ENCODE results near the gene AKT1. TPM values are rescaled to one million over a fixed set of nuclear protein-coding genes. Genes with fewer than 3 reads are reported as not detected.
"Not testable (repeated sequence)": the region's sequence is repeated elsewhere in the genome, so short reads cannot be mapped to it uniquely, and the experiment has no call there.

Gene AKT1
- total RNA-seq, 3 donors from 2014 or later, result 107 to 124 (median 116) TPM

DNA sequence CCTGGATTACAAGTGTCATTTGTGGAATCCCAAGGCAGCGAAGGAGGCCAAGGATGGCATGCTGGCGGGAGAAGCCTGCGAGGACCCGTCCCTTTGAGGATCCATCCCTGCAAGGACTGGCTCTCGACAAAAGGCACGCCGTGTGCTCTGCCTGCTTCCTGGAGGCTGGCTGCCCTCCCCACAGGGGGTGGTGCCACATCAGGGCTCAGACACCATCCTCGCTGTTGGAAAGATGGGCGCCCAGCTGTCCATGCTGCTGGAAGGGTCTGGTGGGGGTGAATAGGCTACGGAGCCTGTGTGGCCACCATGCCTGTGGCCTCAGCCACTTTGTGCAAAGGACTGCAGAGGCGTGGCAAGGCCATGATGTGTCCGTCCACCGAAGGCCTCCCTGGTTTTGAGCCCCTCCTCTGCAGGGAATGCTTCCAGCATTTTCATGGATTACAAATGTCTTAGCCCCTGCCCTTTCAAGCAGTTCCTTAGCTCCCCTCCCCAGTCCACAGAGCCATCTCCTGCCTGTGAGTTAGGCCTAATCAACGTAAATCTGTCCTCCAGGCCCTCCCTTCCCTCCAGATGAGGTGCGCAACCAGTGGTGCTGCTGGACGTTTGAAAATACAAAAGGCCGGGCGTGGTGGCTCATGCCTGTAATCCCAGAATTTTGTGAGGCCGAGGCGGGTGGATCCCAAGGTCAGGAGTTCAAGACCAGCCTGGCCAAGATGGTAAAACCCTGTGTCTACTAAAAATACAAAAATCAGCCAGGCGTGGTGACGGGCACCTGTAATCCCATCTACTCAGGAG lies 27.5 kb upstream of the AKT1 start:
- ATAC-seq (no peak), DNase-seq (no peak)
- Mint-ChIP-seq H3K9me3 (peaks cover 6% of the 10 kb centered on the region), H3K27me3 (ENCODE audit: low read depth) (peaks cover 6% of the 10 kb centered on the region), H3K4me1 (ENCODE audit: low read depth) (peaks cover 14% of the 10 kb centered on the region), H3K4me3 (no peak overlapping the region), H3K36me3 (ENCODE audit: insufficient read depth) (peaks cover 4% of the 10 kb centered on the region)

DNA sequence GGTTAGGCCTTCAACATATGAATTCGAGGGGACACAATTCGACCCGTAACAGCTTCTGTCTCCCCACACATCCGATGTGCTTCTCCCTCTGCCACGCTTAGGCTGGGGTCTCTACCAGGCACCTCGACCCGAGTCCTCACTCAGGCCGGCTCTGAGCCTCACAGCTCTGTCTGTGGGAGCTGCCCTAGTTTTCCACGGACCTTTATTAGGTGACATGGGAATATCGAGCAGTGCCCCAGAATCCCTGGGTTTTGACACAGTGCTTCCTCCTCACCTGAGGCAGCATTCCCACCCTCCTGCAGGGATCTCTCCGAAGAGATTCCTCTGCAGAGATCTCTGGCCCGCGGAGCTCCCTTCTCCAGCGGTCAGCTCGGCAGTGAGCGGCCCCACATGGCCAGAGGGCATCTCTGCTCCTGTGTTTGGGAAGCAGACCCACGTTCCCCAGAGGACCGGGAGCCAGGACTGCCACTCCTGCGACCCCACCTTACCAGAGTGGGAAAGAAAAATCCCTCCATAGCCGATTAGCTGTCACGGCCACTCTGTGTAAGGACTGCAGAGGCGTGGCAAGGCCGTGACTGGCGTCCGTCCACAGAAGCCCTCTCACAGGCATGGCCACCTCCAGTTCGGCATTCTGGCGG lies 26.5 kb upstream of the AKT1 start:
- H3K36me3 Mint-ChIP-seq (ENCODE audit: insufficient read depth), result peaks cover 4% of the 10 kb centered on the region
- peaks cover 7% of the 10 kb centered on the region for H3K4me1 Mint-ChIP-seq (ENCODE audit: low read depth)
- H3K27me3 Mint-ChIP-seq (ENCODE audit: low read depth), result peaks cover 6% of the 10 kb centered on the region
- DNase-seq (no peak), ATAC-seq (no peak)
- peaks cover 6% of the 10 kb centered on the region for H3K9me3 Mint-ChIP-seq
- no peak overlapping the region for H3K4me3 Mint-ChIP-seq

- Mint-ChIP-seq H3K36me3 (ENCODE audit: insufficient read depth) (peaks cover 4% of the 10 kb centered on the region), H3K9me3 (peaks cover 6% of the 10 kb centered on the region), H3K4me3 (no peak overlapping the region), H3K27me3 (ENCODE audit: low read depth) (peaks cover 5% of the 10 kb centered on the region), H3K4me1 (ENCODE audit: low read depth) (peaks cover 10% of the 10 kb centered on the region)
- DNase-seq (no peak), ATAC-seq (no peak)
Measured at GRCh38 chr14:104821229-104821945, 25.8 kb upstream of the AKT1 start.

- Mint-ChIP-seq H3K4me1 (ENCODE audit: low read depth) (peaks cover 8% of the 10 kb centered on the region), H3K36me3 (ENCODE audit: insufficient read depth) (peaks cover 4% of the 10 kb centered on the region), H3K9me3 (peaks cover 6% of the 10 kb centered on the region), H3K27me3 (ENCODE audit: low read depth) (peaks cover 5% of the 10 kb centered on the region), H3K4me3 (no peak overlapping the region)
- DNase-seq (no peak), ATAC-seq (no peak)
Measured at GRCh38 chr14:104820669-104821228, 25.2 kb upstream of the AKT1 start.

DNA sequence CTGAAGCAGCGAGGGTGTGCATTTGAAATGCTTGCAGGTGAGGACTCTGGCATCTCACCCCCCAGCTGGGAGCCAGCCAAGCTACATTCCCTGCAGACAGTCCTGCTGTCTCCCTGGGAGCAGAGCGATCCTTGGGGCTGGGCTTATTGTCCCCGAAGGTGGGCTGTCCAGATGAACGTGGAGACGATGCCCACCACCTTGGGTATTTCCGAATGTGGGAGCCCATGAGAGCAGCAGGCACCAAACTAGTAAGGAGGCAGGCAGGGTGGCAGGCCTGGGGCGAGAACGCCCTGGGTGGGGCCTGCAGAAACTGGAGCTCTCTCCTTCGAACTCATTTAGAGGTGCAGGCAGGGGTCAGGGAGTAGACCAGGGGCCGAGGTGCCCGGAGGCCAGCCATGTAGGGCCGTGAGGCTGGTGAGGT lies 23.8 kb upstream of the AKT1 start:
- H3K9me3 Mint-ChIP-seq, result peaks cover under 1% of the 10 kb centered on the region
- no peak overlapping the region for H3K4me3 Mint-ChIP-seq
- peaks cover 4% of the 10 kb centered on the region for H3K36me3 Mint-ChIP-seq (ENCODE audit: insufficient read depth)
- H3K27me3 Mint-ChIP-seq (ENCODE audit: low read depth), result no peaks in the 10 kb centered on the region
- DNase-seq, result no peak
- peaks cover 7% of the 10 kb centered on the region for H3K4me1 Mint-ChIP-seq (ENCODE audit: low read depth)
- no peak for ATAC-seq

DNA sequence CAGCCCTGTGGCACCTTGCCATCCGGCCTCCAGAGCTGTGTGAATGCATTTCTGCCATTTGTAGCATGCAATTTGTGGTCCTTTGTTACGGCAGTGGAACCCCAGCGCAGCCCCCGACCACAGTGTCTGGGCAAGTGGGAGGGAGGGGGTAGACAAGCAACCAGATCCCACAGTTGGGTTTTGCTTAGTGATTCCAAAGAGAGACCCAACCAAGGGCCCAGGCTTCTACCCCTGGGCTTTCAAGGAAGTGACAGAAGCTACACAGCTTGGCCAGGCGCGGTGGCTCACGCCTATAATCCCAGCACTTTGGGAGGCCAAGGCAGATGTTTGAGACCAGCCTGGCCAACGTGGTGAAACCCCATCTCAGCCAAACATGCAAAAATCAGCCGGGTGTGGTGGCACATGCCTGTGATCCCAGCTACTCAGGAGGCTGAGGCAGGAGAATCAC lies 23.2 kb upstream of the AKT1 start:
- H3K27me3 Mint-ChIP-seq (ENCODE audit: low read depth), result no peaks in the 10 kb centered on the region
- H3K36me3 Mint-ChIP-seq (ENCODE audit: insufficient read depth), result peaks cover 4% of the 10 kb centered on the region
- no peaks in the 10 kb centered on the region for H3K9me3 Mint-ChIP-seq
- H3K4me1 Mint-ChIP-seq (ENCODE audit: low read depth), result peaks cover 12% of the 10 kb centered on the region
- no peak overlapping the region for H3K4me3 Mint-ChIP-seq
- ATAC-seq, result no peak
- DNase-seq, result no peak

GRCh38 chr14:104817930-104818713 lies 22.6 kb upstream of the AKT1 start:
- H3K27me3 Mint-ChIP-seq (ENCODE audit: low read depth), result no peaks in the 10 kb centered on the region
- peaks cover 13% of the 10 kb centered on the region for H3K4me1 Mint-ChIP-seq (ENCODE audit: low read depth)
- DNase-seq (no peak), ATAC-seq (no peak)
- H3K4me3 Mint-ChIP-seq, result no peak overlapping the region
- no peaks in the 10 kb centered on the region for H3K9me3 Mint-ChIP-seq
- H3K36me3 Mint-ChIP-seq (ENCODE audit: insufficient read depth), result peaks cover 4% of the 10 kb centered on the region

GRCh38 chr14:104816616-104816884 lies 21.0 kb upstream of the AKT1 start:
- peaks cover 4% of the 10 kb centered on the region for H3K36me3 Mint-ChIP-seq (ENCODE audit: insufficient read depth)
- DNase-seq (no peak), ATAC-seq (no peak)
- H3K9me3 Mint-ChIP-seq, result no peaks in the 10 kb centered on the region
- H3K27me3 Mint-ChIP-seq (ENCODE audit: low read depth), result no peaks in the 10 kb centered on the region
- H3K4me3 Mint-ChIP-seq, result peak overlapping the region; percentile 92
- H3K4me1 Mint-ChIP-seq (ENCODE audit: low read depth), result peaks cover 13% of the 10 kb centered on the region

- not testable (repeated sequence) for H3K36me3 Mint-ChIP-seq (ENCODE audit: insufficient read depth); H3K9me3 Mint-ChIP-seq; H3K27me3 Mint-ChIP-seq (ENCODE audit: low read depth)
Measured at GRCh38 chr14:104814701-104815100, 19.2 kb upstream of the AKT1 start.

DNA sequence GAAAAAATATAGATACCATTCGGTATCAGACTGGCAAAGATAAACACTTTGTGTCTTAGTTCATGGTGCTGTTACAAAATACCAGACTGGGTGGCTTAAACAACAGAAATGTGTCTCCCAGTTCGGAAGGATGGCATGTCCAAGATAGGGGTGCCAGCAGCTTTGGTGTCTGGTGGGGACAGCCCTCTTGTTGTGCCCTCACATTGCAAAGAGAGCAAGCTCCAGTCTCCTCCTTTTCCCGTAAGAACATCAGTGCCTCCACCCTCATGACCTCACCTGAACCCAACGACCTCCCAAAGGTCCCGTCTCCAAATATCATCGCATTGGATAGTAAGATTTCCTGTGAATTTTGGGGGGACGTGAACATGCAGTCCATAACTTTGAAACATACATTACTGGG lies 17.7 kb upstream of the AKT1 start:
- Mint-ChIP-seq H3K36me3 (ENCODE audit: insufficient read depth) (peaks cover 3% of the 10 kb centered on the region), H3K27me3 (ENCODE audit: low read depth) (no peaks in the 10 kb centered on the region), H3K9me3 (no peaks in the 10 kb centered on the region), H3K4me3 (no peak overlapping the region), H3K4me1 (ENCODE audit: low read depth) (peaks cover 13% of the 10 kb centered on the region)
- ATAC-seq (no peak), DNase-seq (no peak)

More at GRCh38 chr14:104814701-104815100, 19.2 kb upstream of the AKT1 start:
- DNase-seq, ATAC-seq: not testable (repeated sequence)
- Mint-ChIP-seq H3K4me3 (peak overlapping the region; percentile 92), H3K4me1 (ENCODE audit: low read depth) (peaks cover 13% of the 10 kb centered on the region)

DNA sequence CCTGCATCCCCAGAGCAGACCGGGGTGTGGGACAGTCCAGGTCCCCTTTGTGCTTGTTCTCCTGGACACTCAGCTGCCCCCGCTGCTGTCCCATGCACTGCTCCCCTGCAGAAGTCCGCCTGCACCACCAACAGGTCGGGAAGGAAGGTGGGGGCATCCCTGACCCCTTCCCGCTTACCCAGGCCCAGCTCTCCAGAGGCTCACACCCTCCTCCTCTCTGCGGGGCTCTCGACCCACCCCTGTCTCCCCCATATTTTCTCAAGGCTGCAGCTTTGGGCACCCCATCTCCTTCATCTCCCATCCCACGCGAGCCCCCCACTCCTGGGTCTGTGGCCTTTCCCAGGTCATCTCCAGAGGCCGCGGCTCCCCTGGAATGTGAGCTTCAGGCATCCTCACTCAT lies 14.8 kb upstream of the AKT1 start:
- ATAC-seq, result no peak

GRCh38 chr14:104808456-104808855 lies 12.9 kb upstream of the AKT1 start:
- ATAC-seq (no peak), DNase-seq (no peak)
- H3K4me1 Mint-ChIP-seq (ENCODE audit: low read depth), result no peaks in the 10 kb centered on the region
- no peak overlapping the region for H3K4me3 Mint-ChIP-seq
- H3K9me3 Mint-ChIP-seq, result no peaks in the 10 kb centered on the region
- no peaks in the 10 kb centered on the region for H3K36me3 Mint-ChIP-seq (ENCODE audit: insufficient read depth)
- H3K27me3 Mint-ChIP-seq (ENCODE audit: low read depth), result no peaks in the 10 kb centered on the region

More for the DNA sequence above, 14.8 kb upstream of the AKT1 start:
- Mint-ChIP-seq H3K4me1 (ENCODE audit: low read depth) (peaks cover 8% of the 10 kb centered on the region), H3K9me3 (no peaks in the 10 kb centered on the region), H3K4me3 (no peak overlapping the region), H3K36me3 (ENCODE audit: insufficient read depth) (no peaks in the 10 kb centered on the region), H3K27me3 (ENCODE audit: low read depth) (no peaks in the 10 kb centered on the region)
- DNase-seq, result no peak

DNA sequence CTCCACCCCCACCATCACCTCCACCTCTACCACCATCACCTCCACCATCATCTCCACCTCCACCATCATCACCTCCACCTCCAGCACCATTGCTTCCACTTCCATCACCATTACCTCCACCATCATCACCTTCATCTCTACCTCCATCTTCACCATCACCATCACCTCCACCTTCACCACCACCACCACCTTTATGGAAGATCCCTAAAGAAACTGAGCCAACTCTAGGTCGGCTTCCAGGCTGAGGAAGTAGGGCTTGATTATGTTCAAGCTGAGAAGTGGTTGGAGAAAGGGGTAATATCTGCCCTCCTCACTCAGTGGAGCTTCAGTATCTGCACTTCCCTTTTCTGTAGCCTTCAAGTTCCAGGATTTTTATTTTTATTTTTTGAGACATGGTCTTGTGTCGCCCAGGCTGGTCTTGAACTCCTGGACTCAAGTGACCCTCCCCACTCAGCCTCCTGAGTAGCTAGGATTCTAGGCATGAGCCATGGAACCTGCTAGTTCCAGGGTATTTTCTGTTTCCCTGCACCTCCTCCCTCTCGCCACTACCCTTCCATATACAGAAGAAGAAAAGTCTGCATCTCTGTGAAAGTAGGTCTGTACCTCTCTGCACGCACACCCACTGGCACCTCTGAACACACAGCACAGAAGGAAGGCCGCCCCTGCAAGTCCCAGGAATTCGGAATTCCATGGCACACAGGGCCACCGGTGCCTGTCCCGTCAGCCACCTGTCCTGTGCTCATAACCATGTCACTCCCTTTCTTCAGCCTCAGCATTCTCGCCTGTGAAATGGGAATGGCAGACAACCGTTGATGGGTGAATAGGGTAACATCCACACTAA lies 11.3 kb upstream of the AKT1 start:
- Mint-ChIP-seq H3K4me1 (ENCODE audit: low read depth) (peaks cover 7% of the 10 kb centered on the region), H3K9me3 (no peaks in the 10 kb centered on the region), H3K36me3 (ENCODE audit: insufficient read depth) (no peaks in the 10 kb centered on the region), H3K4me3 (no peak overlapping the region), H3K27me3 (ENCODE audit: low read depth) (no peaks in the 10 kb centered on the region)
- no peak for DNase-seq
- ATAC-seq, result no peak
